Small intestine (tissue), 7 donors: Measurements from ENCODE around the gene BCAS3. TPM values are rescaled to one million over a fixed set of nuclear protein-coding genes. Genes with fewer than 3 reads are reported as not detected.
A peak's percentile ranks its signal among the peaks of the same experiment; 100 is the strongest.
"Not testable (repeated sequence)": the region's sequence is repeated elsewhere in the genome, so short reads cannot be mapped to it uniquely, and the experiment has no call there.

Experiments
- DNase-seq, 2 donors: peaks; one replicate each; pipeline versions ENCODE4 v3.0.0 to v3.0.0-alpha.2; 2013
- FAIRE-seq: peaks from 2 replicates; lab custom pipeline; 2012; peaks lifted over from hg19 to GRCh38; lab: Jason Lieb, UNC
- H3K27ac ChIP-seq, 3 donors: one replicate each; pipeline ENCODE4 v1.5.1; 2013; ENCODE audit warnings: low read length in 2 of 3, mild to moderate bottlenecking in 2 of 3, control low read depth in 1 of 3, inconsistent platforms in 1 of 3, low read depth in 1 of 3, moderate library complexity in 1 of 3
- H3K27me3 ChIP-seq, 3 donors: one replicate each; pipeline ENCODE4 v1.6.1; 2013; ENCODE audit warnings: low read length in 3 of 3, inconsistent platforms in 1 of 3; ENCODE audit not compliant: control insufficient read depth in 3 of 3, insufficient read depth in 3 of 3
- H3K36me3 ChIP-seq, 3 donors: one replicate each; pipeline ENCODE4 v1.6.1; 2013; ENCODE audit warnings: low read length in 3 of 3, inconsistent platforms in 1 of 3, low read depth in 1 of 3, mild to moderate bottlenecking in 1 of 3, moderate library complexity in 1 of 3; ENCODE audit not compliant: control insufficient read depth in 3 of 3, insufficient read depth in 2 of 3
- H3K4me1 ChIP-seq, 3 donors: one replicate each; pipeline ENCODE4 v1.6.1; 2013; ENCODE audit warnings: low read length in 2 of 3, inconsistent platforms in 1 of 3, low read depth in 1 of 3, mild to moderate bottlenecking in 1 of 3, moderate library complexity in 1 of 3; ENCODE audit not compliant: control insufficient read depth in 3 of 3, insufficient read depth in 2 of 3
- H3K4me3 ChIP-seq, 3 donors: one replicate each; pipeline ENCODE4 v1.5.1; 2013; ENCODE audit warnings: low read length in 3 of 3, control low read depth in 1 of 3, inconsistent platforms in 1 of 3, low read depth in 1 of 3, mild to moderate bottlenecking in 1 of 3, moderate library complexity in 1 of 3
- H3K9me3 ChIP-seq, 2 donors: one replicate each; pipeline ENCODE4 v1.6.1; 2013; ENCODE audit warnings: low read depth in 1 of 2, low read length in 1 of 2; ENCODE audit not compliant: control insufficient read depth in 2 of 2, insufficient read depth in 1 of 2
- WGBS, 3 donors: extraction: QIAGEN DNeasy Blood & Tissue Kit; methylation state at CpG; one replicate each; pipeline ENCODE4 v1.1.7; 2013; 5-methylcytosine and 5-hydroxymethylcytosine counted together
- polyA plus RNA-seq, 4 donors: library from polyadenylated mRNA; stranded (reverse) in 3 of 4; unstranded in 1 of 4; fragments of 200-250 nt in 3 of 4; fragments of 120-200 nt in 1 of 4; gene quantifications; one replicate each; pipeline versions ENCODE4 v1.2.1 to v1.2.3, GENCODE V29; 2013
- donor health status: healthy with polysubstance abuse.
- donor health status: control.
- donor health status: control.
- donor health status: Bipolar disorder and iron deficiency.
- donor health status: healthy.

BCAS3 gene
- polyA plus RNA-seq, 4 donors: 4.4 to 10.5 (median 4.8) TPM

DNA sequence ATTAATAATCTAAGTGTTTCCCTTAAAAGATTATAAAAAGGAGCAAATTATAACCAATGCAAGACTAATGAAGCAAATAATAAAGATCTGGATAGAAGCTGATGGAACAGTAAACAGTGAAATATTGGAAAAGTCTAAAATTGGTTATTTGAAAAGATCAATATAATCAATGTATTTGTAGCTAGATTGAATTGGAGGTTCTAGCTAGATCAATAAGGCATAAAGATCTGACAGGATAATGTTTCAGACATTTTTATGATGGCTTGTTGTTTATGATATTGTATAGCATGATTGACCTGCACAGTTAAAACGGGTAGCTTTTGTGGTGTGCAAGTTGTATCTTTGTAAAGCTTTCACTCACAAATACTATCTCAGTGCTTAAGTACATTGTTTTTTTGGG, 245.3 kb downstream of the BCAS3 start:
- no peaks in the 10 kb centered on the region for H3K4me1 ChIP-seq
- H3K36me3 ChIP-seq: no peaks in the 10 kb centered on the region
- no peaks in the 10 kb centered on the region for H3K27me3 ChIP-seq
- no peak for DNase-seq
- FAIRE-seq: no peak
- H3K4me3 ChIP-seq: no peak overlapping the region
- no peaks in the 10 kb centered on the region for H3K9me3 ChIP-seq
- no peak overlapping the region for H3K27ac ChIP-seq
- WGBS, 3 donors: 48 to 75% (median 67%) methylated on average over 1 of the region's 1 CpG

- 74 to 90% (median 82%) methylated on average over 3 of the region's 3 CpGs for WGBS, 3 donors
- H3K9me3 ChIP-seq: no peaks in the 10 kb centered on the region
- H3K4me3 ChIP-seq: no peak overlapping the region
- no peak for FAIRE-seq
- no peaks in the 10 kb centered on the region for H3K4me1 ChIP-seq
- peak in 1 of 2 donors; percentile 3 for DNase-seq
- H3K27ac ChIP-seq: no peak overlapping the region
- H3K36me3 ChIP-seq: no peaks in the 10 kb centered on the region
- H3K27me3 ChIP-seq: no peaks in the 10 kb centered on the region
Observed at GRCh38 chr17:60926466-60927183, 249.0 kb downstream of the BCAS3 start.

GRCh38 chr17:60933739-60934138, 256.1 kb downstream of the BCAS3 start:
- DNase-seq (no peak), FAIRE-seq (no peak)
- WGBS, 3 donors: 85 to 92% (median 92%) methylated on average over 2 of the region's 2 CpGs
- H3K36me3 ChIP-seq: no peaks in the 10 kb centered on the region
- H3K4me3 ChIP-seq: no peak overlapping the region
- H3K4me1 ChIP-seq: no peaks in the 10 kb centered on the region
- no peak overlapping the region for H3K27ac ChIP-seq
- H3K27me3 ChIP-seq: no peaks in the 10 kb centered on the region
- no peaks in the 10 kb centered on the region for H3K9me3 ChIP-seq

DNA sequence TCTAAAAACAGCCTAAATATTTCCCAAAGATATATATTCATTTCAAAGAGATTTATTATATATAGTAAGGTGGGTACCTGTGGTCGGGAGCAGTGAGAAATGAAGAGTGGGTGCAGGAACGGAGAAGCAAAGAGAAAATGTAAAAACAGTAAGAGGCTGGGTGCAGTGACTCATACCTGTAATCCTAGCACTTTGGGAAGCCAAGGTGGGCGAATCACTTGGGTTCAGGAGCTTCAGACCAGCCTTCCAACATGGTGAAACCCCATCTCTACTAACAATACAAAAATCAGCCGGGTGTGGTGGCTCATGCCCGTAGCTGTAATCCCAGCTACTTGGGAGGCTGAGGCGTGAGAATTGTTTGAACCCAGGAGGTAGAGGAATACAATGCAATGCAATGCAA, 257.1 kb downstream of the BCAS3 start:
- DNase-seq (no peak), FAIRE-seq (no peak)
- Histone ChIP-seq H3K36me3 (no peaks in the 10 kb centered on the region), H3K4me3 (no peak overlapping the region), H3K4me1 (no peaks in the 10 kb centered on the region), H3K9me3 (no peaks in the 10 kb centered on the region), H3K27me3 (no peaks in the 10 kb centered on the region), H3K27ac (no peak overlapping the region)
- WGBS, 3 donors: 89% methylated on average over 6 of the region's 6 CpGs

DNA sequence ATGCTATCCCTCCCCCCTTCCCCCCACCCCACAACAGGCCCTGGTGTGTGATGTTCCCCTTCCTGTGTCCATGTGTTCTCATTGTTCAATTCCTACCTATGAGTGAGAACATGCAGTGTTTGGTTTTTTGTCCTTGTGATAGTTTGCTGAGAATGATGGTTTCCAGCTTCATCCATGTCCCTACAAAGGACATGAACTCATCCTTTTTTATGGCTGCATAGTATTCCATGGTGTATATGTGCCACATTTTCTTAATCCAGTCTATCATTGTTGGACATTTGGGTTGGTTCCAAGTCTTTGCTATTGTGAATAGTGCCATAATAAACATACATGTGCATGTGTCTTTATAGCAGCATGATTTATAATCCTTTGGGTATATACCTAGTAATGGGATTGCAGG, 258.3 kb downstream of the BCAS3 start:
- H3K4me1 ChIP-seq, H3K27ac ChIP-seq, H3K27me3 ChIP-seq, H3K4me3 ChIP-seq, H3K9me3 ChIP-seq, H3K36me3 ChIP-seq, DNase-seq, FAIRE-seq: not testable (repeated sequence)

GRCh38 chr17:60939318-60939717, 261.7 kb downstream of the BCAS3 start:
- H3K9me3 ChIP-seq: no peaks in the 10 kb centered on the region
- FAIRE-seq (no peak), DNase-seq (no peak)
- H3K4me1 ChIP-seq: peaks cover 0 to 4% (median 0%) of the 10 kb centered on the region in 3 donors
- H3K4me3 ChIP-seq: no peak overlapping the region
- no peak overlapping the region for H3K27ac ChIP-seq
- 94 to 96% (median 96%) methylated on average over 2 of the region's 2 CpGs for WGBS, 3 donors
- no peaks in the 10 kb centered on the region for H3K36me3 ChIP-seq
- H3K27me3 ChIP-seq: no peaks in the 10 kb centered on the region

- H3K4me3 ChIP-seq: no peak overlapping the region
- FAIRE-seq: no peak
Observed at GRCh38 chr17:60941028-60941427, 263.4 kb downstream of the BCAS3 start.

DNA sequence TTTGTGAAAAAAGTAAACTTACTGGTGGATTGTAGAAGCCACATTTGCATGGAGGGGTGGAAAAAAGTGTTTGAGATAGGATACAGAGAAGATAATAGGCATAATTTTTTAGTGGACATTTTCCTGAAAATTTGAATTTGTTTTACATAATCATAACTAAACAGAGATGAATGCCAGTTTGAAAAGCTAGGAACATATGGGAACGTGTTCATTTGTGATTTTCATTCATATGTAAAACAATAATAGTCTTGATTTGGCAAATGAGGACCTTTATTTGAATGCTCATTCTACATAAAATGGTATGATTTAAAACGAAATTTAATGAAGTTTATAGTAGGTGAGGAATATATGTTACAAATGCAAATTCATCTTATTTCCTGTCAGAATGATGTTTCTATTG, 263.9 kb downstream of the BCAS3 start:
- DNase-seq: no peak
- no peak overlapping the region for H3K27ac ChIP-seq
- H3K4me1 ChIP-seq: peaks cover 0 to 4% (median 0%) of the 10 kb centered on the region in 3 donors
- H3K4me3 ChIP-seq: no peak overlapping the region
- H3K9me3 ChIP-seq: no peaks in the 10 kb centered on the region
- H3K36me3 ChIP-seq: no peaks in the 10 kb centered on the region
- no peak for FAIRE-seq
- H3K27me3 ChIP-seq: no peaks in the 10 kb centered on the region
- WGBS, 3 donors: 51 to 69% (median 55%) methylated on average over 2 of the region's 2 CpGs

More at GRCh38 chr17:60941028-60941427, 263.4 kb downstream of the BCAS3 start:
- Histone ChIP-seq H3K27ac (peak overlapping the region in 1 of 3 donors; percentile 45), H3K36me3 (no peaks in the 10 kb centered on the region), H3K9me3 (no peaks in the 10 kb centered on the region), H3K4me1 (peaks cover 0 to 4% (median 0%) of the 10 kb centered on the region in 3 donors), H3K27me3 (no peaks in the 10 kb centered on the region)
- 29 to 55% (median 31%) methylated on average over 5 of the region's 5 CpGs for WGBS, 3 donors
- DNase-seq: peak; percentile 75 to 79

GRCh38 chr17:60944751-60945150, 267.1 kb downstream of the BCAS3 start:
- WGBS, 3 donors: 91 to 98% (median 95%) methylated on average over 3 of the region's 3 CpGs

More at GRCh38 chr17:60944751-60945150, 267.1 kb downstream of the BCAS3 start:
- no peak for DNase-seq
- FAIRE-seq: no peak
- H3K36me3 ChIP-seq: peaks cover 0 to 3% (median 0%) of the 10 kb centered on the region in 3 donors
- no peak overlapping the region for H3K27ac ChIP-seq
- peaks cover 0 to 4% (median 0%) of the 10 kb centered on the region in 3 donors for H3K4me1 ChIP-seq
- no peak overlapping the region for H3K4me3 ChIP-seq
- no peaks in the 10 kb centered on the region for H3K9me3 ChIP-seq
- no peaks in the 10 kb centered on the region for H3K27me3 ChIP-seq
